GF-D8 (cell line): ENCODE measurements around the gene RWDD3.

Source experiments
- DNase-seq: peaks from one replicate; lab custom pipeline; 2025; lab: John Stamatoyannopoulos, UW

Gene RWDD3

DNA sequence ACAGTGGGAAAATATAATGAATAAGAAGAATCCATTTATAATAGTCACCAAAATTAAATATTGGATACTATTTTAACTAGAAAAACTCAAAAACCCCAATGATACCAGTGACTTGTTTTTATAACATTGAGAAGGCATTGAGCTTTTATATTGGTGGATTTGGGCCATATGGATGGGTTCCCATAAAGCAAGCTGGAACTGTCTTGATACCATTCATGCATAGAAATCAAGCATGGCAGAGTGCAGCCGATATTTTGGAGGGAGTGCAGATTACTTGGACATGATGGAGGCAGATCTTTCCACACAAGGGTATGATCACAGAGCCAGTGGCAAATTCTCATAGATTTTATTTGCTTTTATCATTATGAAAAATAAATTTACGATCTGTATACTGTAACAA is 3.8 kb upstream of the RWDD3 start:
- no peak for DNase-seq

GRCh38 chr1:95230768-95231191 is 3.2 kb upstream of the RWDD3 start:
- DNase-seq, result no peak

- DNase-seq, result no peak
Observed at GRCh38 chr1:95232646-95233318, 1.2 kb upstream of the RWDD3 start.

- no peak for DNase-seq
Observed at GRCh38 chr1:95233319-95233736, 682 bp upstream of the RWDD3 start.

- DNase-seq, result no peak
Observed at GRCh38 chr1:95236784-95237575, 3.0 kb downstream of the RWDD3 start.

DNA sequence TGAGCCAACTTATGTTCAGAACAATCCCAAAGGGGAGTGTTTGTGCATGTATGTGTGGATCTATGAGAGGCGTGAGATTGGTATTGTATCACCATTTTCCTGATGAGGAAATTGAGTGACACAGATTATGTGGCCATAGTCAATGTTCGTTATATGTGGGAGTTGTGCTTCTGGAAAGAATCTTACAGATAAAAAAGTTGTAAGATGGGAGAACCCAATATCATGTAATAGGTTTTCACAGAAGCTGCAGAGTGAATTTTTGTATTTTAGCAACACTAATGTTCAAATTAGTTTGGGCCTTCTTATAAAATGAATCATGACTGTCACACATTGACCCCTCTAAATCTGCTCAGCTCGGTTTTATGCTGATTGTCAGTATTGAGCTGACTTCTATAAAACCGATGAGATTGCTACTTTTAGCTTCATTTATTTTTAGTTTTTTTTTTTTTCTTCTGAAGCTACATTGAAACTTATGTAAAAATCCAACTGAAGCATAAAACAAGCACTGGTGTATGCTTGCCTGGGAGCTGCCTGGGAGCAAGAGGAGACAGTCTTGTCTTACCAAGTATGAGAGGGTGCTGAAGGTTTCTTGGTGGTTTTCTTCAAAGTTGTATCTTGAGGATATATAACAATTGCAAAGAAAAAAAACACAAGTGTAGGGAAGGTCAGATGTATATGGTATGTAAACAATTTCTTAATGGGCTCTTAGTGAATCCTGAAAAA is 4.1 kb downstream of the RWDD3 start:
- no peak for DNase-seq

- DNase-seq, result no peak
Observed at GRCh38 chr1:95245029-95245428, 11.0 kb downstream of the RWDD3 start.

- no peak for DNase-seq
Observed at GRCh38 chr1:95246511-95246910, 12.5 kb downstream of the RWDD3 start.

DNA sequence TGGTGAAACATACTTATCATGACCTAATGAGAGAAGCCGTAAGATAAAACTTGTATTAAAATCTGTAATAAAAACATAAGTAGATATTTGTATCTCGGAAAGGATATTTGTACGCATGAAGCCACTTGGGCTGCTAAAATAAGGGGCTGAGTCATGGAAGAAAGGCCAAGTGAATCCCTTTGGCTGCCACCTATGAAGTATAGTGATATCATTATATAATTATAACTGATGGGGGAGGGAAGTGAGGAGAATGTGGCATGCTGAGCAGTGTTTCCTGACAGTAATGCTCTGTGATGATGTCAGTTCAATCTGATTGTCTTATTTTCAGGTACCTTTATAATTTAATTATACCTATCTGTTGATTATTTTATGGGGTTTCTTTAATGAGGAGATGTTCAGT is 13.6 kb downstream of the RWDD3 start:
- no peak for DNase-seq

DNA sequence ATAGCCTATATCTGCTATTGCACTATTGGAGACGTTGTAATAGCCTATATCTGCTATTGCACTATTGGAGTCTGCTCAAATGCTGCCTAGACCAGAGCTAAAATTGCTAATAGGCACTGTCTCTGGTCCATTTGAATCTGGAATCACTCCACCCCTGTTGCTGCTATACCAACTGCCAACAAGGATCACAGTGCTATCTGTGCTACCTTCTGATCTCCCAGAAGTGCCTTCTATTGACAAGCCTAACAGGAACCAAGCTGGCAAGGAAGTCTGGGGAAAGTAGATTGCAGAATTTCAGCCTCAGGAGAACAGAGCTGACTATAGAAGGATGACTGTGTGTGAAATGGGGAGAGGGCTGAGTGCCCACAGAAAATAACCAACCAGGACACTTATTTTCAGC is 15.9 kb downstream of the RWDD3 start:
- no peak for DNase-seq

DNA sequence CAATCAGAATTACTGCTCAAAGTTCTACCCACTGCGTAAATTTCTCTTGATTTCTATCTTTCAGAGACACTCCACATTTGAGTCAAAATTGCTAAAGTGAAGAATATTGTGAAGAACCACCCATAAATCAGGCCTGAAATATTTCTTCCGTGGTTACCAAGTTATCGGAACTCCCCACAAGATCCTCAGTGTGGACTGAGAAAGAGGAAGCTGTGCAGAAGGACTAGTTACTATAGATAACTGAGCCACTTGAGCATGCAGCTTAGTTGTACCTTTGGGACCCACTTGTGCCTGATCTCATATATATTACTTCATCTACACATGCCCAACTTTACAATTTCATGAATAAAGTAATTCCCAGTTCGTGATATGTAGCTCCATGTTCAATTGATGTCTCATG is 18.4 kb downstream of the RWDD3 start:
- DNase-seq, result peak; percentile 8

- DNase-seq, result no peak
Observed at GRCh38 chr1:95254959-95255358, 20.9 kb downstream of the RWDD3 start.

- DNase-seq, result no peak
Observed at GRCh38 chr1:95255826-95256225, 21.8 kb downstream of the RWDD3 start.

DNA sequence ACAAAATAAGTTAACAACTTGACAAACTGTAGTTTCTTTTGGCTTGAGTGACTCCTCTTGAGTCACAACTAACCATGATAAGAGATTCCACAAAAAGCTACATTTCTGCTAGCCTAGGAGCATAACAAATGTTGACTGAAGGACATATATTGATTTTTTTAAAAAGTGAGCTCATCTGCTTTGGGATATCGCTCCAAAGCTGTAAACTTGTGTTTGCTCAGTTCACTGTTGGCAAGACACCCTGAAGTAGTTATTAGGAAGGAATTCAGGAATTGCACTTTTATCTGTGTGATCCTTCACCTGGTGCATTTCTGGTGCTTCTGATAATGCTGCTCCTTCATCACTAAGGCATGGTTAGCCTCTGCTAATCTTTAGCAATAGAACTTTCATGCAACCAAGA is 23.7 kb downstream of the RWDD3 start:
- DNase-seq, result no peak

DNA sequence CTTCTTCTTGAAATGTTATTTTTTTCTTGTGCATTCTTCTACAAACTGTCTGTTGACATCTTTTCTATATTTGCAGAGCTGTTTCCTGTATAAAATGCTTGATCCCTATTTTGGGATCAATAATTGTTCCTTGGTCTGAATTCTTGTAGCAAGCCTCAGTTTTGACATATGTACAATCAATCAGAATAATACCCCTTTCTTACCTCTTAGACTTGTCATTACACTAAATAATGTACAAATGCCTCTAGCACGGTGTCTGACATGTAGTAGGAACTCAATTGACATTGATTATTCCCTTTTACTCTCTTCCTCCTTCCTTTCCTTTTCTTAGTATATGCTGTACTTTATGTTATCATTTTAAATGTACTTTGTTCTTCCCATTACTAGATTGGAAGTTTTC is 25.2 kb downstream of the RWDD3 start:
- no peak for DNase-seq

DNA sequence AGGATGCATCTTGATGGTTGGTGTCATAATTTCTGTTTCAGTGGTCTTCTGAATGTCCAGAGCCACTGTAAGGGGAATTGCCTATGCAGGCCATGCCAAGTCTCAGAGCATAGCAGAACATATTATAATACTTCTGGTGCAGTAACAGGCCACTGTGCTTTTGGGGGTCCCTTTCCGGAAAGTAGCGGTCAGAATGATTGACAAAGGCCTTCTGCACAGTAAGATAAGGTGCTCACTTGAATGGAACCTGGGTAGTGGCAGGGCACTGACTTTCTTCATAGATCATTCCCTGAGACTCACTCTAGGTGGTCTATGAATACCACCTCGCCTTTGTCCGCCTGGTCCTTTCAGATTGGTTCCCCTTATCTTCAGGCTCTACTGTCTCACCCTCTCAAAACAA is 28.9 kb downstream of the RWDD3 start:
- DNase-seq, result no peak

GRCh38 chr1:95263450-95263849 is 29.4 kb downstream of the RWDD3 start:
- DNase-seq, result no peak

GRCh38 chr1:95265106-95265505 is 31.1 kb downstream of the RWDD3 start:
- no peak for DNase-seq

DNA sequence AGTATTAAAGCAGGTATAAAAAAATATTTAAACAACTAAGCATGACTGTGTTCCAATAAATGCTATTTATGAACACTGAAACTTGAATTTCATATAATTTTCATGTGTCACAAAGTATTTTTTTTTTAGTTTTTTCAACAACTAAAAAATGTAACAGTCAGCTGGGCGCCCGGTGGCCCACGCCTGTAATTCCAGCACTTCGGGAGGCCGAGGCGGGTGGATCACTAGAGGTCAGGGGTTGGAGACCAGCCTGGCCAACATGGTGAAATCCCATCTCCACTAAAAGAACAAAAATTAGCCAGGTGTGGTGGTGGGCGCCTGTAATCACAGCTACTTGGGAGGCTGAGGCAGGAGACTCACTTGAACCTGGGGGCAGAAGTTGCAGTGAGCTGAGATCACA is 42.4 kb downstream of the RWDD3 start:
- no peak for DNase-seq

DNA sequence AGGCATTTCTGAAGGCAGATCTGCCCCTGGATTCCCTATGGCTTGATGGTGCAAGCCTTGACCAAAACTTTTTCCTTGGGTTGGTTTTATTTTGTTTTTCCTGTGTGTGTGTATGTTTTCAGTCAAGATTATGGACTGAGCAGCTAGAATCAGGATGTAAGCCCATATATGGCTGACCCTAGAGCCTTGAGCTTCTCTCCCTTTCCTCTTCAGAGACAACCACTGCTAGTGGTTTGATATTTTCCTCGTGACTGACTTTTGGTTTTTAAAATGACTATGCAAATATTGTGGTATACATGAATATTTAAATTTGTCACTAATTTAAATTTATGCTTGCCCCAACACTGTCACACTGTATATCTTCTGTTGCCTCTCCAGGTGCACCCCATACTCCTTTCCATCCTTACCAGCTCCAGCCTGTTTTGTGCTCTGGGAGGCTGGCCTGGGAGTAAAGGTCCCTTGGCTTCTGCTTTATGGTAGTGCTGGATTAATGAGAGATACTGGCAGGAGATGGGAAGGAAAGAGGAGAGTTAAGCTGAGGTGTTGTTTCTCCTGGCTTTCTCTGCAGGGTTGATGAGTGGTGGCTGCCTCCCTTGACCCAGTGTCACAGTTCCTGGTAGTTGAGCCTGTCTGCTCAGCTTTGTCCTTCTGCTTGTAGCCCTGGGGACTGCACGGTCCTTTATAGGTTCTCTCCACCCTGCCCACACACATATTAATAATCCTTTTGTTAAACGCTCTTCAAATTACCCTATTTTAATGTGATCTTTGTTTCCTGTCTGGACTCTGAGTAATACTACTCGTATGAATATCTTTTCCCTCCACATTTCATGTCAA is 44.4 kb downstream of the RWDD3 start:
- DNase-seq, result no peak

DNA sequence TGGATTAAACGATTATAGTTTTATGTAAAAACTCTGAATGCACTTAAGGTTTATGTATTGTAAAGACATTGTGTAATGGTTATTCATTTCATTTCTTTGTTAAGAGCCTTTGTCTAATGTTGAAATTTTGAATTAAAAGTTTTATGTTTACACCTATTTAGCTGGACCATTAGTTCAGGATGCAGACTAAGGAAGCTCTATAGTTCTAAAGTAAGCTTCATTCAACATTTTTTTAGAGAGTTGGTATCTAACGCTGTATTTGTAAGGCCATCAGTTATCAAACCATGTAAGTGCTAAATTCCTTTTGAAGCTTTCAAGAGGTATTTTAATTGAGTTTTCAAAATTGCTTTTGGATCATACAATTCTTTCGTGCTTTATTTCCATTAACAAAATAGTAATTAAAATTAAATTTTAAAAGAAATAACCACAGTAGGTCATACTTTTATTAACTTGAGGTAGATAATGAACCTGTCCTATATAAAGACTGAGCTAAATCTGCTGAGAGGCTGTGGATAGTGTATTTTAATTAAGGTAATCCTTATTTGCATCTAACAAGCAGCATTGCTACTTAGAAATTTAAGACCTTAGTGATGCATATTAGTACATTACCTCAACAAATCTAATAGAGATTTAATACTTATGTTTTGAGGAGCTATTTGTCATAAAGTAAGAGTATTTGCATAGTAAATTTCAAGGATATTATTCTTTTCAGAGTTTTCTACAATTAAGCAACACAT is 47.9 kb downstream of the RWDD3 start:
- no peak for DNase-seq
